ENCODE measurements around the gene TERT.

- no peak for TF ChIP-seq CTCF (IDR thresholded peaks at IDR 0.05; ENCODE audit: borderline replicate concordance, extremely low read depth, low read length, poor library complexity, severe bottlenecking)
- no peak for TF ChIP-seq EZH2 (IDR thresholded peaks at IDR 0.05; ENCODE audit: borderline replicate concordance, low read depth, low read length, severe bottlenecking)
These were observed 16.7 kb downstream of the TERT start for GRCh38 chr5:1278216-1278615.
